ENCODE data around the gene SNX5. TPM values are rescaled to one million over a fixed set of nuclear protein-coding genes. Genes with fewer than 3 reads are reported as not detected.

The SNX5 gene
- total and polyA plus RNA-seq, 2 donors (not counting 1 experiment from before 2014, with no cell fraction given) = 97.8 to 128 TPM

GRCh38 chr20:17938871-17939619 lies 29.5 kb downstream of the SNX5 start:
- ChIA-PET CTCF (interaction anchor here (0.7 to 4.2 kb wide), 36 partner anchors 10 to 434 kb away, joined by 3 to 35 read pairs (median 6); partner anchors contain the start of genes MGME1, RRBP1 and SNX5), POLR2A (no interaction called here)
- TF ChIP-seq EZH2 (IDR thresholded peaks at IDR 0.05; ENCODE audit: borderline replicate concordance, insufficient read depth, low read depth, low read length, poor library complexity, severe bottlenecking) (no peak), CTCF (IDR thresholded peaks at IDR 0.05) (peak; percentile 88)
- Histone ChIP-seq H2AFZ (ENCODE audit: insufficient read depth, low read depth, low read length, poor library complexity, severe bottlenecking) (peak overlapping the region; percentile 49), H3K9me3 (ENCODE audit: control extremely low read depth in 1 of 3, control insufficient read depth in 2 of 3, insufficient read depth in 1 of 3, low read length in 2 of 3) (no peaks in the 10 kb centered on the region), H3K4me1 (ENCODE audit: control insufficient read depth in 2 of 2, insufficient read depth in 2 of 2, low read length in 2 of 2) (peaks cover 24 to 26% of the 10 kb centered on the region in 2 donors), H3K9ac (ENCODE audit: low read length) (no peak overlapping the region), H3K36me3 (replicated peaks in 1 of 2; ENCODE audit: control extremely low read depth in 1 of 2, control insufficient read depth in 1 of 2, extremely low read depth in 1 of 2, insufficient read depth in 2 of 2, low read length in 1 of 2) (peaks cover 2 to 31% of the 10 kb centered on the region in 2 experiments), H3K27me3 (replicated peaks in 1 of 4; ENCODE audit: control extremely low read depth in 1 of 4, control insufficient read depth in 3 of 4, insufficient read depth in 4 of 4, low read length in 3 of 4) (no peaks in the 10 kb centered on the region), H3K79me2 (ENCODE audit: control insufficient read depth, insufficient read depth, low read length) (no peaks in the 10 kb centered on the region), H4K20me1 (ENCODE audit: control insufficient read depth, insufficient read depth, low read length, poor library complexity, severe bottlenecking) (peaks cover 4% of the 10 kb centered on the region), H3K27ac (ENCODE audit: low read length in 2 of 2) (peak overlapping the region in 1 of 2 donors; percentile 55), H3K4me2 (replicated peaks; ENCODE audit: low read depth, low read length, poor library complexity, severe bottlenecking) (peak overlapping the region; percentile 46), H3K4me3 (ENCODE audit: control extremely low read depth in 1 of 5, extremely low read depth in 1 of 5, insufficient read depth in 1 of 5, low read depth in 2 of 5, low read length in 4 of 5) (no peak overlapping the region)
- peak; percentile 89 for ATAC-seq (ENCODE audit: low read depth)
- Mint-ChIP-seq H3K27ac (peak overlapping the region; percentile 56), H3K9me3 (ENCODE audit: insufficient read depth) (no peaks in the 10 kb centered on the region), H3K27me3 (no peaks in the 10 kb centered on the region), H3K4me1 (peaks cover 36% of the 10 kb centered on the region), H3K4me3 (peak overlapping the region; percentile 54)
- 3% methylated on average over 8 of the region's 13 CpGs for WGBS (ENCODE audit: insufficient coverage)
- peak; percentile 79 for DNase-seq
- intact Hi-C loops (cut with micrococcal nuclease) = loop anchor here (1.0 kb wide), 5 partner anchors 41 to 435 kb away; partner anchors contain the start of gene RRBP1
